Loucy (cell line): ENCODE measurements around the gene INO80D.

Source experiments
- EZH2phosphoT487 ChIP-seq: fragments of 200-600 bp; IDR thresholded peaks from 2 replicates; pipeline ENCODE4 v1.6.1; 2018; ENCODE audit warnings: antibody characterized with exemption, mild to moderate bottlenecking, moderate library complexity, borderline replicate concordance
- TF ChIP-seq, protein P1 (sequence below): fragments of 200-600 bp; sonication (generic); conservative IDR thresholded peaks from 2 replicates; pipeline ENCODE4 v1.5.1; 2014; ENCODE audit warnings: mild to moderate bottlenecking, antibody characterized with exemption, low read length

DNA sequence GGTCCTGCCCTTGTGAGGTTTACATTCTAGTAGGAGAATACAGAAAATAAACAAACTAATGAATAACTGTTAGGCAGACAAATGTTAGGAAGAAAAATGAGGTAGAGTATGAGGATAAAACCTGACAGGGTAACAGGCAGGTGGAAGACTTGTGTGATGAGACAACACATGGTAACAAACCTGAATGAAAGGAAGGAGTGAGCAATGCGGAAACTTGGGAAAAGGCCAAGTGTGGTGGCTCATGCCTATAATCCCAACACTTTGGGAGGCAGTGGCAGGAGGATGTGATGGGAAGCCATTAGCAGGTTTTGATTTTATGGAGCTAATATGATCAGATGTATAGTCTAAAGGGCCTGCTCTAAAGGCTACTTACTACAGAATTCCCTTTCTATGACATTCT is 74.2 kb downstream of the INO80D start:
- TF ChIP-seq, protein P1, sequence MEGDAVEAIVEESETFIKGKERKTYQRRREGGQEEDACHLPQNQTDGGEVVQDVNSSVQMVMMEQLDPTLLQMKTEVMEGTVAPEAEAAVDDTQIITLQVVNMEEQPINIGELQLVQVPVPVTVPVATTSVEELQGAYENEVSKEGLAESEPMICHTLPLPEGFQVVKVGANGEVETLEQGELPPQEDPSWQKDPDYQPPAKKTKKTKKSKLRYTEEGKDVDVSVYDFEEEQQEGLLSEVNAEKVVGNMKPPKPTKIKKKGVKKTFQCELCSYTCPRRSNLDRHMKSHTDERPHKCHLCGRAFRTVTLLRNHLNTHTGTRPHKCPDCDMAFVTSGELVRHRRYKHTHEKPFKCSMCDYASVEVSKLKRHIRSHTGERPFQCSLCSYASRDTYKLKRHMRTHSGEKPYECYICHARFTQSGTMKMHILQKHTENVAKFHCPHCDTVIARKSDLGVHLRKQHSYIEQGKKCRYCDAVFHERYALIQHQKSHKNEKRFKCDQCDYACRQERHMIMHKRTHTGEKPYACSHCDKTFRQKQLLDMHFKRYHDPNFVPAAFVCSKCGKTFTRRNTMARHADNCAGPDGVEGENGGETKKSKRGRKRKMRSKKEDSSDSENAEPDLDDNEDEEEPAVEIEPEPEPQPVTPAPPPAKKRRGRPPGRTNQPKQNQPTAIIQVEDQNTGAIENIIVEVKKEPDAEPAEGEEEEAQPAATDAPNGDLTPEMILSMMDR, result no peak
- TF ChIP-seq EZH2phosphoT487, result no peak
